H1 (cell line): ENCODE results near the gene PBX3. TPM values are rescaled to one million over a fixed set of nuclear protein-coding genes. Genes with fewer than 3 reads are reported as not detected.

ENCODE experiments used
- CTCF ChIA-PET: fragments of 300-600 bp; sonication (Branson Sonifier 250); formaldehyde crosslinking; loops from one replicate; lab custom pipeline; 2021; ENCODE audit not compliant: partially characterized antibody; lab: Charles Lee
- POLR2A ChIA-PET: fragments of 300-600 bp; sonication (Branson Sonifier 250); formaldehyde crosslinking; loops from one replicate; lab custom pipeline; 2021; ENCODE audit warnings: inconsistent platforms; ENCODE audit not compliant: partially characterized antibody; lab: Charles Lee
- DNase-seq, 2 experiments: peaks; one replicate each; pipeline versions ENCODE4 v3.0.0 to v3.0.0-alpha.2; 2010 to 2022; ENCODE audit warnings: low spot score in 2 of 2, low read depth in 1 of 2, mixed read lengths in 1 of 2
- FAIRE-seq: peaks from 2 replicates; lab custom pipeline; 2011; peaks lifted over from hg19 to GRCh38; lab: Jason Lieb, UNC
- H2AFZ ChIP-seq: 2 replicates; pipeline ENCODE4 v1.8.1; 2012; ENCODE audit warnings: low read length, inconsistent platforms
- H2AK5ac ChIP-seq: 2 replicates; pipeline ENCODE4 v1.6.1; 2013; ENCODE audit warnings: low read depth, low read length
- H2BK120ac ChIP-seq: replicated peaks from 2 replicates; pipeline ENCODE3; 2013; ENCODE audit warnings: low read depth, low read length, inconsistent platforms
- H2BK12ac ChIP-seq: 2 replicates; pipeline ENCODE4 v1.6.1; 2013; ENCODE audit warnings: low read depth, low read length
- H2BK15ac ChIP-seq: 2 replicates; pipeline ENCODE4 v1.6.1; 2013; ENCODE audit warnings: low read length
- H2BK20ac ChIP-seq: 2 replicates; pipeline ENCODE4 v1.6.1; 2013; ENCODE audit warnings: low read length
- H2BK5ac ChIP-seq: 2 replicates; pipeline ENCODE4 v1.6.1; 2013; ENCODE audit warnings: low read depth, low read length
- H3K14ac ChIP-seq: 2 replicates; pipeline ENCODE4 v1.6.1; 2013; ENCODE audit warnings: inconsistent platforms; ENCODE audit not compliant: insufficient read length
- H3K18ac ChIP-seq: 2 replicates; pipeline ENCODE4 v1.6.1; 2013; ENCODE audit warnings: low read length; ENCODE audit errors: extremely low read depth
- H3K23ac ChIP-seq: 2 replicates; pipeline ENCODE4 v1.6.1; 2013; ENCODE audit warnings: inconsistent platforms; ENCODE audit not compliant: insufficient read length
- H3K23me2 ChIP-seq: 2 replicates; pipeline ENCODE4 v1.6.1; 2013; ENCODE audit warnings: low read depth, low read length
- H3K27ac ChIP-seq: 2 replicates; pipeline ENCODE4 v1.6.1; 2011; ENCODE audit warnings: low read depth, low read length, inconsistent platforms
- H3K27me3 ChIP-seq, 4 experiments: replicated peaks in 1 of 4; 1 replicate in 1 of 4; 2 replicates in 3 of 4; pipeline versions ENCODE4 v1.6.1 to v1.8.1; 2011 to 2013; ENCODE audit warnings: low read length in 3 of 4, mild to moderate bottlenecking in 3 of 4, inconsistent platforms in 2 of 4, mixed read lengths in 2 of 4, moderate library complexity in 1 of 4; ENCODE audit not compliant: control insufficient read depth in 3 of 4, insufficient read depth in 3 of 4; ENCODE audit errors: extremely low read depth in 1 of 4
- H3K36me3 ChIP-seq, 4 experiments: 2 replicates each; pipeline versions ENCODE4 v1.6.1 to v1.8.1; 2011 to 2013; ENCODE audit warnings: mild to moderate bottlenecking in 4 of 4, low read length in 3 of 4, moderate library complexity in 2 of 4, control low read depth in 1 of 4, inconsistent platforms in 1 of 4; ENCODE audit not compliant: insufficient read depth in 4 of 4, control insufficient read depth in 2 of 4
- H3K4ac ChIP-seq: replicated peaks from 2 replicates; pipeline ENCODE3; 2013; ENCODE audit warnings: low read length, low read depth, mixed read lengths, inconsistent platforms; ENCODE audit not compliant: insufficient read length
- H3K4me1 ChIP-seq, 4 experiments: replicated peaks in 1 of 4; 1 replicate in 1 of 4; 2 replicates in 3 of 4; pipeline versions ENCODE4 v1.6.1 to v1.8.1; 2011 to 2013; ENCODE audit warnings: low read length in 3 of 4, inconsistent platforms in 2 of 4, mixed read lengths in 1 of 4; ENCODE audit not compliant: insufficient read depth in 4 of 4, control insufficient read depth in 3 of 4
- H3K4me2 ChIP-seq, 2 experiments: 2 replicates each; pipeline versions ENCODE4 v1.6.1 to v1.8.1; 2011 to 2013; ENCODE audit warnings: low read depth in 2 of 2, low read length in 2 of 2, control low read depth in 1 of 2, inconsistent platforms in 1 of 2, mild to moderate bottlenecking in 1 of 2; ENCODE audit not compliant: insufficient read depth in 1 of 2
- H3K4me3 ChIP-seq, 4 experiments: fragments of 200-600, 300-600 bp in 1 of 4; sonication (generic), shearing (Covaris generic), sonication (Bioruptor Twin) in 1 of 4; 2 replicates each; pipeline versions ENCODE4 v1.5.1 to v1.8.1; 2011 to 2016; ENCODE audit warnings: low read length in 4 of 4, low read depth in 3 of 4, control low read depth in 2 of 4, inconsistent platforms in 2 of 4, mild to moderate bottlenecking in 2 of 4, mixed read lengths in 1 of 4, moderate library complexity in 1 of 4; ENCODE audit not compliant: insufficient read depth in 2 of 4; ENCODE audit errors: extremely low read depth in 1 of 4
- H3K56ac ChIP-seq: replicated peaks from 2 replicates; pipeline ENCODE3; 2013; ENCODE audit warnings: low read depth, mild to moderate bottlenecking, mixed read lengths, low read length, inconsistent platforms; ENCODE audit not compliant: insufficient read length
- H3K79me1 ChIP-seq: 2 replicates; pipeline ENCODE4 v1.6.1; 2013; ENCODE audit warnings: low read depth, low read length, control low read depth
- H3K79me2 ChIP-seq, 2 experiments: 2 replicates each; pipeline versions ENCODE4 v1.6.1 to v1.8.1; 2012 to 2013; ENCODE audit warnings: low read length in 2 of 2, mild to moderate bottlenecking in 2 of 2, inconsistent platforms in 1 of 2; ENCODE audit not compliant: insufficient read depth in 2 of 2, control insufficient read depth in 1 of 2
- H3K9ac ChIP-seq, 4 experiments: replicated peaks in 1 of 4; 1 replicate in 1 of 4; 2 replicates in 3 of 4; pipeline versions ENCODE4 v1.6.1 to v1.8.1; 2011 to 2013; ENCODE audit warnings: low read depth in 3 of 4, low read length in 3 of 4, control low read depth in 2 of 4, mild to moderate bottlenecking in 2 of 4, moderate library complexity in 2 of 4, inconsistent platforms in 1 of 4; ENCODE audit errors: extremely low read depth in 1 of 4
- H3K9me3 ChIP-seq, 2 experiments: 2 replicates each; pipeline versions ENCODE4 v1.6.1 to v1.8.1; 2012 to 2013; ENCODE audit warnings: mild to moderate bottlenecking in 2 of 2, moderate library complexity in 2 of 2, control low read depth in 1 of 2, inconsistent platforms in 1 of 2, low read depth in 1 of 2, low read length in 1 of 2, mixed read lengths in 1 of 2; ENCODE audit not compliant: insufficient read depth in 2 of 2
- H4K20me1 ChIP-seq, 2 experiments: replicated peaks in 1 of 2; 2 replicates each; pipeline versions ENCODE3 to v1.8.1; 2011 to 2013; ENCODE audit warnings: inconsistent platforms in 2 of 2, low read length in 2 of 2, mild to moderate bottlenecking in 1 of 2; ENCODE audit not compliant: insufficient read depth in 2 of 2, control insufficient read depth in 1 of 2
- H4K5ac ChIP-seq: 2 replicates; pipeline ENCODE4 v1.6.1; 2013; ENCODE audit warnings: low read length, low read depth, mixed read lengths, inconsistent platforms; ENCODE audit not compliant: insufficient read length
- H4K8ac ChIP-seq: 2 replicates; pipeline ENCODE4 v1.8.0; 2013; ENCODE audit warnings: mild to moderate bottlenecking, moderate library complexity, low read length, inconsistent platforms; ENCODE audit not compliant: insufficient read depth; ENCODE audit errors: extremely low read depth
- H4K91ac ChIP-seq: replicated peaks from 2 replicates; pipeline ENCODE3; 2013; ENCODE audit warnings: low read length, mixed read lengths, inconsistent platforms; ENCODE audit not compliant: insufficient read length
- CEBPB ChIP-seq: IDR thresholded peaks from 2 replicates; pipeline ENCODE4 v1.6.1; 2012; ENCODE audit warnings: low read depth, low read length
- CHD1 ChIP-seq: IDR thresholded peaks from 2 replicates; pipeline ENCODE4 v1.6.1; 2012; ENCODE audit warnings: low read depth, low read length, improper control_type of control experiment
- EGR1 ChIP-seq: IDR thresholded peaks from 2 replicates; pipeline ENCODE4 v1.6.1; 2011; ENCODE audit warnings: low read depth, low read length, borderline replicate concordance
- JUN ChIP-seq: IDR thresholded peaks from 2 replicates; pipeline ENCODE4 v1.6.1; 2011; ENCODE audit warnings: low read depth, mild to moderate bottlenecking, improper control_type of control experiment, low read length
- KDM1A ChIP-seq: fragments of 200-600, 300-600 bp; sonication (generic); IDR thresholded peaks from 2 replicates; pipeline ENCODE4 v1.7.1; 2016; ENCODE audit warnings: mild to moderate bottlenecking, low read length, borderline replicate concordance
- PHF8 ChIP-seq: fragments of 200-600 bp; sonication (generic); conservative IDR thresholded peaks from 2 replicates; pipeline ENCODE4 v1.7.1; 2012; ENCODE audit warnings: low read depth, mild to moderate bottlenecking, inconsistent platforms, low read length, moderate library complexity
- POU5F1 ChIP-seq: IDR thresholded peaks from 2 replicates; pipeline ENCODE4 v1.6.1; 2011; ENCODE audit warnings: low read depth, mild to moderate bottlenecking, low read length, moderate library complexity
- RNF2 ChIP-seq: fragments of 200-900, 300-1000 bp; sonication (generic); IDR thresholded peaks from 2 replicates; pipeline ENCODE4 v1.7.1; 2016; ENCODE audit warnings: borderline replicate concordance, low read depth, mild to moderate bottlenecking, antibody characterized with exemption, low read length; ENCODE audit not compliant: poor library complexity, severe bottlenecking; ENCODE audit errors: missing control alignments
- SIN3A ChIP-seq, 2 experiments: IDR thresholded peaks in 1 of 2; conservative IDR thresholded peaks in 1 of 2; 2 replicates each; pipeline ENCODE4 v1.6.1; 2011 to 2012; ENCODE audit warnings: low read length in 2 of 2, improper control_type of control experiment in 1 of 2, low read depth in 1 of 2, mild to moderate bottlenecking in 1 of 2
- SIRT6 ChIP-seq: IDR thresholded peaks from one replicate; pipeline ENCODE4 v1.7.1; 2012; ENCODE audit warnings: low read length, inconsistent platforms
- SIX5 ChIP-seq: IDR thresholded peaks from 2 replicates; pipeline ENCODE4 v1.6.1; 2011; ENCODE audit warnings: mild to moderate bottlenecking, low read depth, low read length
- TAF7 ChIP-seq: optimal IDR thresholded peaks from 2 replicates; pipeline ENCODE3; 2011; ENCODE audit warnings: low read depth, mild to moderate bottlenecking, inconsistent platforms, low read length, moderate library complexity, borderline replicate concordance
- TBP ChIP-seq: IDR thresholded peaks from 2 replicates; pipeline ENCODE4 v1.6.1; 2011; ENCODE audit warnings: low read depth, low read length, improper control_type of control experiment
- WGBS, 2 experiments: shearing (Covaris generic) in 1 of 2; methylation state at CpG; one replicate each; pipeline versions ENCODE4 v1.1.6 to v1.1.7; 2013 to 2015; ENCODE audit warnings: low lambda C conversion rate in 2 of 2, mixed read lengths in 2 of 2, inconsistent platforms in 1 of 2, low coverage in 1 of 2, missing lambda C conversion rate in 1 of 2; ENCODE audit not compliant: insufficient replicate concordance in 2 of 2, insufficient coverage in 1 of 2, insufficient read length in 1 of 2; ENCODE audit errors: extremely low coverage in 1 of 2, missing lambda C conversion rate in 1 of 2; 5-methylcytosine and 5-hydroxymethylcytosine counted together
- polyA plus RNA-seq, 7 experiments: library from polyadenylated mRNA; depleted of rRNA in 3 of 7; stranded (reverse) in 5 of 7; unstranded in 2 of 7; fragments of >200 nt in 5 of 7; fragments of 200-250 nt in 2 of 7; gene quantifications; 1 replicate in 5 of 7; 2 replicates in 1 of 7; 4 replicates in 1 of 7; pipeline versions ENCODE4 v1.2.1 to v1.2.3, GENCODE V29; 2011 to 2013; ENCODE audit warnings: missing spikeins in 2 of 7, mixed read lengths in 2 of 7
- total RNA-seq: library from RNA; stranded (reverse); fragmentation: NEBNext Ultra II Directional; extraction: Animal tissue kit (Norgen Biotek cat#: 25700); gene quantifications from 2 replicates; pipeline ENCODE4 v1.2.1, GENCODE V29; 2021
- TF ChIP-seq, protein P1 (sequence below): IDR thresholded peaks from 2 replicates; pipeline ENCODE4 v1.6.1; 2011; ENCODE audit warnings: low read length, improper control_type of control experiment

Gene PBX3
- total and polyA plus RNA-seq, 2 of the 8 experiments (the other 6 are each of a cell fraction or from before 2014, with no cell fraction given) = 22.7 to 44.3 TPM

DNA sequence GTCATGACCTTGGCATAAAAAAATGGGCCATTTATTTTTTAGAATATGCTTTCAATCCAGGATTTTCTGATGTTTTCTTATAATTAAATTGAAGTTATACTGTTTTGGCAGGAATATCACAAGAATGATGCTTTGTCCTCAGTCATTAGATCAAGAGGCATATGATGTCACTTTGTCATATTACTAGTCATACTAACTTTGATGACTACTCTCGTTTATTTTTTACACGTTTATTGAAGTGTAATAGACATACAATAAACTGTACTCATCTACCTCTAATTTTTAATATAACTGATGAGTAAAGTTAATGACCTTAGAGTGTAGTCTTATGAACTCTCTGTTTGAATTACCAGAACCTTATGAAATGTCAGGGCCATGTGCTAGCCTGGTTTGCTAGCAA, 56.4 kb downstream of the PBX3 start:
- no peak for DNase-seq
- H2BK120ac ChIP-seq = no peak overlapping the region
- no peak overlapping the region for H3K4me3 ChIP-seq
- H3K14ac ChIP-seq = no peak overlapping the region
- no peaks in the 10 kb centered on the region for H3K9me3 ChIP-seq
- H3K4ac ChIP-seq = no peak overlapping the region
- no peaks in the 10 kb centered on the region for H3K23me2 ChIP-seq
- H3K4me2 ChIP-seq = no peak overlapping the region
- H4K5ac ChIP-seq = no peak overlapping the region
- WGBS, 2 experiments = 85% methylated on average over 2 of the region's 2 CpGs; no CpG with 5 or more reads in 1 of the 2 experiments
- H4K8ac ChIP-seq = no peak overlapping the region
- H2AFZ ChIP-seq = no peak overlapping the region
- ChIA-PET CTCF (no interaction called here), POLR2A (no interaction called here)
- no peak overlapping the region for H2BK20ac ChIP-seq
- no peaks in the 10 kb centered on the region; a peak in 1 of 8 replicates for H3K36me3 ChIP-seq
- peaks cover 4% of the 10 kb centered on the region; the same call in 1 of the 2 replicates for H3K79me1 ChIP-seq
- H2AK5ac ChIP-seq = no peak overlapping the region
- H2BK5ac ChIP-seq = no peak overlapping the region
- no peaks in the 10 kb centered on the region for H3K4me1 ChIP-seq
- no peak overlapping the region for H4K91ac ChIP-seq
- no peak overlapping the region for H2BK12ac ChIP-seq
- no peak overlapping the region for H3K27ac ChIP-seq
- H4K20me1 ChIP-seq = peaks cover 0 to 3% of the 10 kb centered on the region in 2 experiments
- H3K56ac ChIP-seq = no peak overlapping the region
- H3K23ac ChIP-seq = no peak overlapping the region
- H3K27me3 ChIP-seq = no peaks in the 10 kb centered on the region
- peaks cover 0 to 17% of the 10 kb centered on the region in 2 experiments; a peak in 2 of 4 replicates for H3K79me2 ChIP-seq
- no peak overlapping the region for H3K9ac ChIP-seq
- no peak overlapping the region for H2BK15ac ChIP-seq
- FAIRE-seq = no peak
- H3K18ac ChIP-seq = no peak overlapping the region
- TF ChIP-seq JUN (no peak), TAF7 (no peak), RNF2 (no peak), CEBPB (no peak), TBP (no peak), SIRT6 (no peak), SIX5 (no peak), SIN3A (conservative IDR thresholded peaks at IDR 0.05 in 1 of 2, IDR thresholded peaks at IDR 0.05 in 1 of 2; ENCODE audit: low read depth in 1 of 2, low read length in 2 of 2) (no peak), POU5F1 (no peak), KDM1A (no peak), CHD1 (no peak), EGR1 (no peak), PHF8 (no peak)
- TF ChIP-seq, protein P1, sequence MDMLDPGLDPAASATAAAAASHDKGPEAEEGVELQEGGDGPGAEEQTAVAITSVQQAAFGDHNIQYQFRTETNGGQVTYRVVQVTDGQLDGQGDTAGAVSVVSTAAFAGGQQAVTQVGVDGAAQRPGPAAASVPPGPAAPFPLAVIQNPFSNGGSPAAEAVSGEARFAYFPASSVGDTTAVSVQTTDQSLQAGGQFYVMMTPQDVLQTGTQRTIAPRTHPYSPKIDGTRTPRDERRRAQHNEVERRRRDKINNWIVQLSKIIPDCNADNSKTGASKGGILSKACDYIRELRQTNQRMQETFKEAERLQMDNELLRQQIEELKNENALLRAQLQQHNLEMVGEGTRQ = no peak
